Liver (tissue), 9 donors: ENCODE data around the gene ZMYND19. TPM values are rescaled to one million over a fixed set of nuclear protein-coding genes. Genes with fewer than 3 reads are reported as not detected.
A peak's percentile ranks its signal among the peaks of the same experiment; 100 is the strongest.
"Not testable (repeated sequence)": the region's sequence is repeated elsewhere in the genome, so short reads cannot be mapped to it uniquely, and the experiment has no call there.

Experiments used
- DNase-seq: peaks from one replicate; pipeline ENCODE4 v3.0.0-alpha.2; 2017; ENCODE audit warnings: low spot score
- H3K27ac ChIP-seq, 2 donors: one replicate each; pipeline ENCODE4 v1.7.0; 2013; ENCODE audit warnings: inconsistent platforms in 2 of 2, low read length in 2 of 2, control low read depth in 1 of 2, low read depth in 1 of 2, mild to moderate bottlenecking in 1 of 2
- H3K27me3 ChIP-seq, 4 donors: one replicate each; pipeline versions ENCODE4 v1.6.1 to v1.7.0; 2013; ENCODE audit warnings: low read length in 3 of 4, inconsistent platforms in 1 of 4, mild to moderate bottlenecking in 1 of 4, moderate library complexity in 1 of 4; ENCODE audit not compliant: control insufficient read depth in 4 of 4, insufficient read depth in 4 of 4
- H3K36me3 ChIP-seq, 4 donors: one replicate each; pipeline versions ENCODE4 v1.6.1 to v1.7.0; 2013; ENCODE audit warnings: low read length in 3 of 4, mild to moderate bottlenecking in 3 of 4, low read depth in 1 of 4, moderate library complexity in 1 of 4; ENCODE audit not compliant: control insufficient read depth in 4 of 4, insufficient read depth in 3 of 4
- H3K4me1 ChIP-seq, 4 donors: one replicate each; pipeline versions ENCODE4 v1.6.1 to v1.7.0; 2013; ENCODE audit warnings: low read length in 3 of 4, mild to moderate bottlenecking in 3 of 4, moderate library complexity in 1 of 4; ENCODE audit not compliant: control insufficient read depth in 4 of 4, insufficient read depth in 4 of 4
- H3K4me3 ChIP-seq, 3 donors: one replicate each; pipeline versions ENCODE4 v1.6.1 to v1.7.0; 2013; ENCODE audit warnings: low read length in 3 of 3, control low read depth in 1 of 3, low read depth in 1 of 3, mild to moderate bottlenecking in 1 of 3
- H3K9ac ChIP-seq, 2 donors: one replicate each; pipeline ENCODE4 v1.7.0; 2013; ENCODE audit warnings: low read length in 2 of 2, mild to moderate bottlenecking in 2 of 2, moderate library complexity in 2 of 2, control low read depth in 1 of 2, low read depth in 1 of 2
- H3K9me3 ChIP-seq, 4 donors: one replicate each; pipeline versions ENCODE4 v1.6.1 to v1.7.0; 2013; ENCODE audit warnings: low read length in 3 of 4; ENCODE audit not compliant: control insufficient read depth in 4 of 4
- ATF3 ChIP-seq: IDR thresholded peaks from 2 replicates; pipeline ENCODE4 v1.6.1; 2016; ENCODE audit warnings: antibody characterized with exemption
- CTCF ChIP-seq: fragments of 150-350 bp; IDR thresholded peaks from 2 replicates; pipeline ENCODE4 v1.5.1; 2017; ENCODE audit warnings: improper control_type of control experiment, low read depth, low read length; ENCODE audit not compliant: missing input control
- GABPA ChIP-seq, 2 donors: IDR thresholded peaks in 1 of 2; conservative IDR thresholded peaks in 1 of 2; 2 replicates each; pipeline ENCODE4 v1.6.1; 2016; ENCODE audit warnings: antibody characterized with exemption in 2 of 2, mild to moderate bottlenecking in 1 of 2, moderate library complexity in 1 of 2
- HNF4A ChIP-seq, 2 donors: conservative IDR thresholded peaks; 2 replicates each; pipeline ENCODE4 v1.6.1; 2016; ENCODE audit warnings: antibody characterized with exemption in 2 of 2, mild to moderate bottlenecking in 2 of 2
- HNF4G ChIP-seq: IDR thresholded peaks from 2 replicates; pipeline ENCODE4 v1.6.1; 2016; ENCODE audit warnings: antibody characterized with exemption
- NR2F2 ChIP-seq: IDR thresholded peaks from 2 replicates; pipeline ENCODE4 v1.6.1; 2016; ENCODE audit warnings: antibody characterized with exemption
- RAD21 ChIP-seq, 2 donors: IDR thresholded peaks; 2 replicates each; pipeline ENCODE4 v1.6.1; 2016; ENCODE audit warnings: antibody characterized with exemption in 2 of 2, mild to moderate bottlenecking in 2 of 2
- YY1 ChIP-seq: IDR thresholded peaks from 2 replicates; pipeline ENCODE4 v1.6.1; 2016; ENCODE audit warnings: antibody characterized with exemption, mild to moderate bottlenecking
- WGBS: extraction: QIAGEN DNeasy Blood & Tissue Kit; methylation state at CpG from one replicate; pipeline ENCODE4 v1.1.7; 2013; 5-methylcytosine and 5-hydroxymethylcytosine counted together
- polyA plus RNA-seq, 2 donors: library from polyadenylated mRNA; stranded (reverse) in 1 of 2; unstranded in 1 of 2; fragments of 200-250 nt in 1 of 2; fragments of >200 nt in 1 of 2; fragmentation: Nextera tagmentation in 1 of 2; extraction: Ambion mirVana in 1 of 2; gene quantifications; one replicate each; pipeline versions ENCODE4 v1.2.1 to v1.2.3, GENCODE V29; 2013 to 2015
- total RNA-seq, 2 donors: library from RNA; depleted of rRNA; stranded (reverse); fragments of >200 nt; gene quantifications; one replicate each; pipeline ENCODE4 v1.2.3, GENCODE V29; 2014
- TF ChIP-seq, protein P1 (sequence below): IDR thresholded peaks from 2 replicates; pipeline ENCODE4 v1.6.1; 2016; ENCODE audit warnings: antibody characterized with exemption
- donor health status: healthy.
- donor health status: healthy.
- donor health status: healthy.
- donor health status: healthy.
- donor health status: healthy.

The ZMYND19 gene
- total and polyA plus RNA-seq, 4 donors = 2.4 to 7.1 (median 7.0) TPM

- WGBS = 81% methylated on average over 4 of the region's 4 CpGs
- DNase-seq = no peak
- Histone ChIP-seq H3K27ac (no peak overlapping the region), H3K36me3 (no peaks in the 10 kb centered on the region), H3K9ac (no peak overlapping the region), H3K4me3 (no peak overlapping the region), H3K4me1 (peaks cover 2 to 26% (median 20%) of the 10 kb centered on the region in 4 donors), H3K27me3 (no peaks in the 10 kb centered on the region), H3K9me3 (no peaks in the 10 kb centered on the region)
- no peak for TF ChIP-seq RAD21 (IDR thresholded peaks at IDR 0.05)
- no peak for TF ChIP-seq ATF3
- TF ChIP-seq HNF4G = no peak
- no peak for TF ChIP-seq NR2F2
Observed at GRCh38 chr9:137626464-137626863, 36.2 kb upstream of the ZMYND19 start.

GRCh38 chr9:137622211-137622610 is 31.9 kb upstream of the ZMYND19 start:
- H3K9ac ChIP-seq, H3K9me3 ChIP-seq, H3K36me3 ChIP-seq, H3K27me3 ChIP-seq, H3K4me3 ChIP-seq, DNase-seq, H3K27ac ChIP-seq: not testable (repeated sequence)
- WGBS = 86% methylated on average over 8 of the region's 8 CpGs
- H3K4me1 ChIP-seq = peaks cover 8 to 30% (median 27%) of the 10 kb centered on the region in 4 donors

DNA sequence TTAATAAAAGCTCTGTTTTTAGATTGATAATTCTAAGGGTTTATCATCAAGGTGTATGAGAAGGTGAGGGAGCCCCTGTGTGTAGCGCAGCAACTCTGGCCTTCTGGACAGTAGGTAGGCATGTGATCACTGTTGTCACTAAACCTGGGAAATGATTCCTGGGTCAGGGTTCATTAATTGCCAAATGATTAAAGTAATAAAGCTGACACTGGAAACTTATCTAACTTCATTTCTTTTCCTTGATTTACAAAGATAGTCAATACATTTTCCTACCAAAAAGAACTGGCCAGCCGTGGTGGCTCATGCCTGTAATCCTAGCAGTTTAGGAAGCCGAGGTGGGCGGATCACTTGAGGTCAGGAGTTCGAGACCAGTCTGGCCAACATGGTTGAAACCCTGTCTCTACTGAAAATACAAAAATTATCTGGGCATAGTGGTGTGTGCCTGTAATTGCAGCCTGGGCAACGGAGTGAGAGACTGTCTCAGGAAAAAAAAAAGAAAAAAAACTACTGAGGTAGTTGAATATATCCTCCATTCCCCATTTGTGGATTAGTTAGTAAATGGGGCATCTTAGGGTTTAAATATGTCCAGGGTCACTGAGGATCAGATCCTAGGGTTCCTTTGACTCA is 30.9 kb upstream of the ZMYND19 start:
- DNase-seq = no peak
- no peak overlapping the region for H3K27ac ChIP-seq
- peak overlapping the region in 1 of 2 donors; percentile 21 for H3K9ac ChIP-seq
- TF ChIP-seq CTCF (peak; percentile 30), ATF3 (no peak), HNF4A (conservative IDR thresholded peaks at IDR 0.05) (peak; percentile 13 to 18), YY1 (no peak), GABPA (IDR thresholded peaks at IDR 0.05 in 1 of 2, conservative IDR thresholded peaks at IDR 0.05 in 1 of 2) (no peak)
- TF ChIP-seq, protein P1, sequence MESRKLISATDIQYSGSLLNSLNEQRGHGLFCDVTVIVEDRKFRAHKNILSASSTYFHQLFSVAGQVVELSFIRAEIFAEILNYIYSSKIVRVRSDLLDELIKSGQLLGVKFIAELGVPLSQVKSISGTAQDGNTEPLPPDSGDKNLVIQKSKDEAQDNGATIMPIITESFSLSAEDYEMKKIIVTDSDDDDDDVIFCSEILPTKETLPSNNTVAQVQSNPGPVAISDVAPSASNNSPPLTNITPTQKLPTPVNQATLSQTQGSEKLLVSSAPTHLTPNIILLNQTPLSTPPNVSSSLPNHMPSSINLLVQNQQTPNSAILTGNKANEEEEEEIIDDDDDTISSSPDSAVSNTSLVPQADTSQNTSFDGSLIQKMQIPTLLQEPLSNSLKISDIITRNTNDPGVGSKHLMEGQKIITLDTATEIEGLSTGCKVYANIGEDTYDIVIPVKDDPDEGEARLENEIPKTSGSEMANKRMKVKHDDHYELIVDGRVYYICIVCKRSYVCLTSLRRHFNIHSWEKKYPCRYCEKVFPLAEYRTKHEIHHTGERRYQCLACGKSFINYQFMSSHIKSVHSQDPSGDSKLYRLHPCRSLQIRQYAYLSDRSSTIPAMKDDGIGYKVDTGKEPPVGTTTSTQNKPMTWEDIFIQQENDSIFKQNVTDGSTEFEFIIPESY = no peak
- H3K9me3 ChIP-seq = no peaks in the 10 kb centered on the region
- H3K36me3 ChIP-seq = peaks cover 0 to 3% (median 0%) of the 10 kb centered on the region in 4 donors
- H3K4me3 ChIP-seq = no peak overlapping the region
- no peaks in the 10 kb centered on the region for H3K27me3 ChIP-seq
- H3K4me1 ChIP-seq = peaks cover 8 to 36% (median 31%) of the 10 kb centered on the region in 4 donors
- 63% methylated on average over 6 of the region's 6 CpGs for WGBS
